Fibroblast of the conjunctiva (primary cell): ENCODE results near the gene SKI.

Experiments used
- DNase-seq: peaks from one replicate; pipeline ENCODE4 v3.0.0-alpha.2; 2010; ENCODE audit warnings: low read depth

The SKI gene

DNA sequence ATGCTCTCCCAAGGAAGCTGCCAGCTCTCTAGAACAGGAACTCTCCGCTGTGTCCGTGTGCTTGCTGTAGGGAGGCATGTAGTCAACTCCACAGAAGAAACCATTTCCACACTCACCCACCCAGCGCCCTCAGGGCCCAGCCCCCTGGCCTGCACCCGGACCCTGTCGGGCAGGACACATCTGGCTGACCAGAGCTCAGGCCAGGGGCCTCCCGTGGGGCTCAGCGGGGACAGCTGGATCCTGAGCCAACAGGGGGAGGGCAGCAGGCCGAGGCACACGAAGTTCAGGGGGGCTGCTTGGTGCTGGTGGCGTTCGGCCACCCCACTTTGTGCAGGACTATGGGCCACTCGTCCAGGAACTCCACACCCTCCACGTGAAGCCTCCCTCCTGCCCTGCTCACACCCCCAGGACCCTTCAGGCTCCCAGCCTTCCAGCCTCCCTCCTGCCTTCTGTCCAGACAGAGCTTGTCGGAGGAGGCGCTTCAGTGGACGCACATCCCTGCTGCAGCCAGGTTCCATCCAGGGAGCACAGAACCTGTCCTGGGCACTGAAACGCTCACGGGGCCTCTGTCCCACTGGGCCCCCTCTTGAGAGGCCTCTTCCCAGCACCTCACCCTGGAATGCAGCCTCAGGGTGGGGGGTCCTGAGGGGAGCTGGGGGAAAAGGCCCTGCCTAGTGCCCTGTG lies 18.6 kb upstream of the SKI start:
- DNase-seq: no peak

DNA sequence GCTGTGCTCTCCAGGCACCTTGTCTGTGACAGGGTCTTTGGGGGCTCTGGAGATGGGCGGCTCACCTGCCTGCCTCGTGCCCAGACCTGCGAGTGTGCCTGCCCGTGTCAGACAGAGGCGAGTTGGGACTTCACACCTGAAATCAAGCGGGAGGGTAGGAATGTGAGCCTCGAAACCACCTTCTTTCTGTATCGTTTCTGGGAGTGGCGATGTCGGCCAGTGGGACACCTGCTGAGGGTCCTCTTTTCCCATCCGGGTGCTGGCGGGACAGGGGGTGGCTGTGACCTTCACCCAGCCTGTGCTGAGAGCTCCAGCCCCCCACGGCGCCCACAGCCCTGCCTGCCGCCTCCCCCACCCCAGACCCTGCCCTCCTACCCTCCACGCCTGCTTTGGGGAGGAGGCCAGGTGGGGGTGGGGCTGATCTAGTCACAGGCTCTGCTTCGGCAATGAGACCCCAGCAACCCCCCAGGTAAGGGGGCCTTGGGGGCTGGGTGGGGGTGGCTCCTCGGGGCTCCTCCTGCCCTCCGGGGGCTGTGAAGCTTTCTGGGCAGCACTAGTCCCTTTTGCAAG lies 17.9 kb upstream of the SKI start:
- no peak for DNase-seq

GRCh38 chr1:2210786-2211185 lies 17.3 kb upstream of the SKI start:
- no peak for DNase-seq

GRCh38 chr1:2212274-2212531 lies 15.9 kb upstream of the SKI start:
- no peak for DNase-seq

- peak; percentile 96 for DNase-seq
These were observed 15.3 kb upstream of the SKI start for GRCh38 chr1:2212532-2213491.

DNA sequence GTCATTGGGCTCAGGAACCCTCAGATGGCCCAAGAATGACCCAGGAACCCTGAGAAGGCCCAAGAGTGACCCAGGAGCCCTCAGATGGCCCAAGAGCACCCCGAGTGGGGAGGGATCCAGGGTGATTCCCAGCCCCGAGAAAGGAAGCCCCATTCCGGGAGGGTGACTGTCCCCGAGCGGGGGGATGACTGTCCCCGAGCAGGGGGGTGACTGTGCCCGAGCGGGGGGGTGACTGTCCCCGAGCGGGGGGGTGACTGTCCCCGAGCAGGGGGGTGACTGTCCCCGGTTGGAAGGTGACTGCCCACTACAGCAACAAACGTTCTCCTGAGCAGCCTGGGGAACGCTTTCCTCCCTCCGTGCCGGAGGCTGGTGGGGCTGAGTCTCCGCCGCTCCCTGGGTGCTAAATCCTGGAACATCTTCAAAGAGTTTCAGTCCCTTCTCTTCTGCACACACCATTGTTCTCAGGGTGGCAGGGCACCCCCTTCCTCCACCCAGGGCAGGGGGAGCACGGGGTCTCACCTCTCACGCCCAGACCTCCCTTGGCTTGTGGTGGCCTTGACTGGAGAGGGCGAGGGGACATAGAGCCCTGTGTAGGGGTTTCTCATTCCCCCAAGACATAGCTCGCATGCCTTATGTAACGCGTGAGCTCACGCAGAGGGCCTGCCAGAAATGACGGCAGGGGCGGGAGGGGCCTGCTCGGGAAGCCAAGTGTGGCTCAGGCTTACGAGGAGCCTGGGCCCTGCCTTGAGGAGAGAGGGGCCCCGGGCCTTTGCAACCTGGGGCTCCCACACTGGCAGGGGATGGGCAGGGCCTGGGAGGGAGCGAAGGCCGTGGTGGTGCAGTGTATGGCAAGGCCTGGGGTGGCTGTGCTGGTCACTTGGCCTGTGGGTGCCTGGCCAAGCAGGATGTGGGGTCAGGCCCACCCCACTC lies 14.3 kb upstream of the SKI start:
- peak; percentile 77 for DNase-seq

DNA sequence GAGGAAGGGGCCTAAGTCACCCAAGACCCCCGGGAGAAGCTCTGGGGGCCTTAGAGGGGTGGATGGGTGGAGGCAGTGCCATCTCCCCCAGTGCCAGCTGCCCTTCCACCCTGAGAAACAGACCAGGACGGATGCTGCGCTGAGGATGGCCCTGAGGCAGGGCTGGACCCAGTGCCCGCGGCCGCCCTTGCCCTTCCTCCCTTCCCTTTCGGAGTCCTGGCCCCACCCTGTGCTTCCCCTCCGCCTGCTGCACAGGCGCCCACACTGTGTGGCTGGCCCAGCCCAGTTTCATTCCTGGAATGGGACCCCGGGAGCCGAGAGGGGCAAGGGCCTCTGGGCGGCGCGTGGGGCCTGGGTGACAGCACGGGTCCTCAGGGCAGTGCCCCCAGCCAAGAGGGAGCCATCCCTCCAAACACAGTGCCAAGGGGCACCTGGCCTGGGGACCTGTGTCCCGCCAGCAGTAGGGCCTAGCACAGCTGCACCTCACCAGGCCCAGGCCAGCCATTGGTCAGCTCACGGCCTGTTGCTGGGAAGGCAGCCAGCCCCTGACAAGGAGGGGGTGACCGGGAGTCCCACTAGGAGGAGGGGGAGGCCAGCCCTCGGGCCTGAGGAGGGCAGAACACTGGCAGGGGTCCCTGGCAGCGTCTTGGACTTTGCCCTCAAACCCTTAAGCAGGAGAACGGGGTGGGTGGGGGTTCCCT lies 13.4 kb upstream of the SKI start:
- no peak for DNase-seq

GRCh38 chr1:2215329-2215728 lies 12.8 kb upstream of the SKI start:
- DNase-seq: no peak

DNA sequence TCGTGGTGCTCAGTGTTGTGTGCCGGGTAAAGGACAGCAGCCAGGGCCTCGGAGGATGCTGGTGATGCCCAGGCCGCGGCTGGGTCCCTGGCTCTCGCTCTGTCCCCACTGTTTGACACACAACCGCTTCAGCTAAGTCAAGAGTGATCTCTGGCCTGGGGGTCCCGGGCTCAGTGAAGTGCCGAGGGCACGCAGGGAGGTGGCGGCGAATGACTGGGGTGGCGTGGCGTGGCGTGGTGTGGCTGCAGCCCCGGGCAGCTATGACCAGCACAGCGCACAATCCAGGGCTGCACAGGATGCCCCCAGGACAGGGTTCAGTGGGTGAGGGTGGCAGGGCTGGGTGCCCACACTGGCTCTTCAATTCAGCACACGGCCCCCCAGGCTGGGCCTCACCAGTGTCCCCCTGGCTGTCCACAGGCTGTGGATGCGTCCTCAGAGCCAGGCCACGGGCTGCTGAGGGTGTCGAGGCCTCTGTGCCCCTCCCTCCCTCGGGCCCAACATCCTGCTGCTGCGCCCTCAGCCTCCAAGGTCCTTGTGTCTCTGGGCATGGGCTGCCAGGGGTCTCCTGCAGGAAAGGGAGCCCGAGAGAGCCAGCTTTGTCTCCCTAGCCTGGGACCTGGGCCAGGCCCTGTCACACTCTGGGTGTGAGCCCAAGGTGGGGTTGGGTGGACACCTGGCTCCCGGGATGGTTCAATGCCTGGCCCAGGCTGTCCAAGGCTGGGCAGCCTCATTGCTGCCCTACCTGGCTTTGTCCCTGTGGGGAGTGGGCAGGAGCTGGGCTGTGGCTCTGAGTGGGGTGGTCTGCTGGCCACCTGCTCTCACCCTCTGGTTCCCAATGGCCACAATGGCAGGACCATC lies 12.0 kb upstream of the SKI start:
- no peak for DNase-seq

DNA sequence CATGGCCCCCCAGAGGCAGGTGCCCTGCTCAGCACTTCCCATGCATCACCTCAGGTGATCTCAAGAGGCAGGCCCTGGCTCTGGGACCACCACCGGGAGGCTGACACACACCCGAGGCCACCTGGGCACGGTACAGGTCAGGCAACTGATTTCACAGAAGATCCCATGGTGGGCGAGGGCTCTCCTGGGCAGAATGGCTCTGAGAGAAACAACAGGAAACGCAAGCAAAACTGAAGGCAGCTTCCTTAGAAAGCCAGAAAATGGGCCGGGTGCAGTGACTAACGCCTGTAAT lies 11.4 kb upstream of the SKI start:
- no peak for DNase-seq

- DNase-seq: no peak
These were observed 6.8 kb upstream of the SKI start for GRCh38 chr1:2221271-2221670.

DNA sequence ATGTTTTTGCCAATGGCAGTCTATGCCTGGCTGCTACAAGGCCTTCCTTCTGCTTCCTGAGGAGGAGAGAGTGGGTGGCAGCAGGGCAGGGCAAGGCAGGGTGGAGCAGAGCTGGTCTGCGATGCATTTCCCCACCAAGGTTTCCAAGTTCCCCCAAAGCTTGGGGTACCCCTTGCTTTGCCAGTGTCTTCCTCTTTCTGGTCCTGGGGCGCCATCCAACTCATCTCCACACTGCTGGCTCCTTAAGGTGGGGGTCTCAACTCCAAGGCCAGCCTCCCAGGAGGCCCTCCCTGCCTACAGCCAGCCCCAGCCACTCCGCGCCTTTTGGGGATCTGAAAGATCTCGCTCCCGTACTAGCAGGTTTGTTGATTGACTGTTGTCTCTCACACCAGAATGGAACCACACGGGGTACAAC lies 3.9 kb upstream of the SKI start:
- DNase-seq: no peak

- DNase-seq: no peak
These were observed 3.3 kb upstream of the SKI start for GRCh38 chr1:2224631-2225428.

DNA sequence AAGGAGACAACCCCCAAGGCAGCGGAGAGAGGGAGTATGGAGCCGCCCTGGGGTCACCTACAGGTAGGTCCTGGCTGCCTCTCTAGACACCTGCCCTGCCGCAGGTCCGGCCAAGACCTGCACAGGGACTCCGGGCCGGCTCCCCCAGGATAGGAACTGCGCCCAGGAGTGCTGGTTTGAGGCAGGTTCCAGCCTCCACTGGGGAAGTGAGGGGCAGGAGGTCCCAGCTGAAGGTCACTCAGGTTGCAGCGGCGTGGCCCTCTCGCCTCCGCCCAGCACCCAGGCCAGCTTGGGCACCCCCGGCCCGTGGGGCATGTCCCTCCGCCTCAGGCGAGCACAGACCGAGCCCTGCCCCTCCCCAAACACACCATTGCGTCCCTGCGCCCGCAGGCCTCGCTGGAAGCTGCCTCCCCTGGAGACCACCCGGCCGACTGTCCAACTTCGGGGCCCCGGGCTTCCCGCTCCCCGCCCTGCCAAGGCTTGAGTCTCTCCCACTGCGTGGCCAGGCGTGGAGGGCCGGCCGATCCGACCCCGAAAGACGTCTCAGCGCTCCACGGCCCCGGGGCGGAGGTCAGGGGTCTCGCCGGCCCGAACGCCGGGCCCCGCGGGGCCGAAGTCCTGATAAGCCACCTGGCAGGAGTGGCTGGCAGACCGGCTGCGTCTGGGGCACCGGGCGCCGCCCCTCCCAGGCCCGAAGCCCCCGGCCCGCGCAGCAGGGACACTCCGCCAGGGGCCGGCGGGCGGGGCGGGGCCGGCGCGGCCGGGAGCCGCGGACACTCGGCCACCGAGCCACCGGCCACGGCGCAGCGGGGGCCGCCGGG lies 1.4 kb upstream of the SKI start:
- DNase-seq: no peak

- DNase-seq: peak; percentile 94
These were observed 568 bp upstream of the SKI start for GRCh38 chr1:2227346-2228156.

- no peak for DNase-seq
These were observed 546 bp downstream of the SKI start for GRCh38 chr1:2228694-2229036.

- DNase-seq: no peak
These were observed 1.1 kb downstream of the SKI start for GRCh38 chr1:2229037-2229864.
